SK-N-SH (cell line): Measurements from ENCODE around the gene VPS13A. TPM values are rescaled to one million over a fixed set of nuclear protein-coding genes. Genes with fewer than 3 reads are reported as not detected.
A peak's percentile ranks its signal among the peaks of the same experiment; 100 is the strongest.

Experiments
- CTCF ChIA-PET: fragments of 300-600, 350-600 bp; formaldehyde crosslinking; extraction: SDS; loops from one replicate; lab custom pipeline; 2021; lab: Yijun Ruan, JAX
- POLR2A ChIA-PET: fragments of 350-600 bp; sonication (Branson Sonifier 250); formaldehyde crosslinking; extraction: SDS; loops from one replicate; lab custom pipeline; 2020; ENCODE audit warnings: antibody characterized with exemption, inconsistent platforms; lab: Yijun Ruan, JAX
- DNase-seq: peaks from one replicate; pipeline ENCODE4 v3.0.0; 2012
- H2AFZ ChIP-seq: fragments of 200-600 bp; sonication (generic); 2 replicates; pipeline ENCODE4 v1.8.1; 2016; ENCODE audit warnings: antibody characterized with exemption, mild to moderate bottlenecking, low read depth
- H3F3A ChIP-seq: fragments of 200-600 bp; sonication (generic); replicated peaks from 2 replicates; pipeline ENCODE3; 2016; ENCODE audit warnings: antibody characterized with exemption, mild to moderate bottlenecking; ENCODE audit not compliant: insufficient read depth
- H3K27ac ChIP-seq, 2 experiments: fragments of 200-500 bp in 1 of 2; fragments of 200-600 bp in 1 of 2; sonication (Bioruptor generic) in 1 of 2; sonication (generic), shearing (Covaris generic) in 1 of 2; 2 replicates each; pipeline versions ENCODE4 v1.5.1 to v1.6.1; 2014 to 2016; ENCODE audit warnings: low read depth in 2 of 2, inconsistent platforms in 1 of 2, low read length in 1 of 2, mild to moderate bottlenecking in 1 of 2, mixed read lengths in 1 of 2
- H3K27me3 ChIP-seq: fragments of 200-600 bp; sonication (generic), shearing (Covaris generic); 2 replicates; pipeline ENCODE4 v1.6.1; 2016; ENCODE audit warnings: mixed run types; ENCODE audit not compliant: insufficient read depth
- H3K36me3 ChIP-seq, 2 experiments: fragments of 200-500 bp in 1 of 2; fragments of 200-600 bp in 1 of 2; sonication (Bioruptor generic) in 1 of 2; sonication (generic) in 1 of 2; replicated peaks in 1 of 2; 2 replicates each; pipeline versions ENCODE3 to v1.5.1; 2014 to 2016; ENCODE audit warnings: low read length in 1 of 2, mild to moderate bottlenecking in 1 of 2; ENCODE audit not compliant: insufficient read depth in 2 of 2, control insufficient read depth in 1 of 2
- H3K4me1 ChIP-seq, 2 experiments: fragments of 200-500 bp in 1 of 2; fragments of 200-600 bp in 1 of 2; sonication (Bioruptor generic) in 1 of 2; sonication (generic), shearing (Covaris generic) in 1 of 2; 2 replicates each; pipeline versions ENCODE4 v1.5.1 to v1.6.1; 2014 to 2016; ENCODE audit warnings: low read depth in 1 of 2, low read length in 1 of 2, mixed run types in 1 of 2; ENCODE audit not compliant: insufficient read depth in 2 of 2, control insufficient read depth in 1 of 2
- H3K4me2 ChIP-seq: fragments of 200-600 bp; sonication (generic), shearing (Covaris generic); 2 replicates; pipeline ENCODE4 v1.6.1; 2017; ENCODE audit warnings: mixed run types
- H3K4me3 ChIP-seq, 2 experiments: fragments of 200-500 bp in 1 of 2; fragments of 200-600 bp in 1 of 2; sonication (Bioruptor generic) in 1 of 2; sonication (generic), shearing (Covaris generic) in 1 of 2; 2 replicates each; pipeline versions ENCODE4 v1.5.1 to v1.8.1; 2014 to 2016; ENCODE audit warnings: low read depth in 2 of 2, inconsistent platforms in 1 of 2, low read length in 1 of 2, mild to moderate bottlenecking in 1 of 2, mixed read lengths in 1 of 2, moderate library complexity in 1 of 2
- H3K79me2 ChIP-seq: fragments of 200-600 bp; sonication (generic); 2 replicates; pipeline ENCODE4 v1.8.1; 2017; ENCODE audit warnings: mild to moderate bottlenecking; ENCODE audit not compliant: insufficient read depth
- H3K9ac ChIP-seq: fragments of 200-600 bp; sonication (generic); 2 replicates; pipeline ENCODE4 v1.6.1; 2017; ENCODE audit warnings: mixed run types
- H3K9me2 ChIP-seq: fragments of 200-600 bp; sonication (generic); 2 replicates; pipeline ENCODE4 v1.6.1; 2017; ENCODE audit warnings: mixed run types
- H3K9me3 ChIP-seq: fragments of 200-600 bp; sonication (generic); 2 replicates; pipeline ENCODE4 v1.6.1; 2017; ENCODE audit warnings: mixed run types, mild to moderate bottlenecking, moderate library complexity
- H4K20me1 ChIP-seq: fragments of 200-600 bp; sonication (generic); 2 replicates; pipeline ENCODE4 v1.6.1; 2017; ENCODE audit warnings: mild to moderate bottlenecking, mixed run types; ENCODE audit not compliant: insufficient read depth
- CTCF ChIP-seq: fragments of 200-600 bp; sonication (generic); IDR thresholded peaks from 2 replicates; pipeline ENCODE4 v1.6.1; 2017; ENCODE audit warnings: antibody characterized with exemption, mild to moderate bottlenecking, moderate library complexity
- ELF1 ChIP-seq: IDR thresholded peaks from 2 replicates; pipeline ENCODE4 v1.4.0; 2012
- FOSL2 ChIP-seq: IDR thresholded peaks from 2 replicates; pipeline ENCODE4 v1.4.0; 2012; ENCODE audit warnings: low read depth, mild to moderate bottlenecking, moderate library complexity, borderline replicate concordance
- FOXM1 ChIP-seq: IDR thresholded peaks from 2 replicates; pipeline ENCODE4 v1.4.0; 2012; ENCODE audit warnings: low read depth, mild to moderate bottlenecking
- GABPA ChIP-seq: IDR thresholded peaks from 2 replicates; pipeline ENCODE4 v1.4.0; 2012; ENCODE audit warnings: low read depth, mild to moderate bottlenecking
- GATA2 ChIP-seq: sonication (generic); formaldehyde crosslinking; IDR thresholded peaks from 2 replicates; pipeline ENCODE4 v1.5.0; 2020; ENCODE audit warnings: mild to moderate bottlenecking, missing genetic modification reagents
- JUND ChIP-seq: IDR thresholded peaks from 2 replicates; pipeline ENCODE4 v1.4.0; 2012
- MAX ChIP-seq: IDR thresholded peaks from 2 replicates; pipeline ENCODE4 v1.4.0; 2012; ENCODE audit warnings: low read depth
- MXI1 ChIP-seq: IDR thresholded peaks from 2 replicates; pipeline ENCODE4 v1.6.1; 2012; ENCODE audit warnings: mild to moderate bottlenecking, low read depth, low read length, improper control_type of control experiment
- NRF1 ChIP-seq: IDR thresholded peaks from 2 replicates; pipeline ENCODE4 v1.6.1; 2012; ENCODE audit warnings: low read depth, mild to moderate bottlenecking, low read length
- PBX3 ChIP-seq: IDR thresholded peaks from 2 replicates; pipeline ENCODE4; 2012
- RAD21 ChIP-seq: IDR thresholded peaks from 2 replicates; pipeline ENCODE4 v1.6.1; 2012; ENCODE audit warnings: mild to moderate bottlenecking, low read length
- SIN3A ChIP-seq: IDR thresholded peaks from 2 replicates; pipeline ENCODE4 v1.6.1; 2012; ENCODE audit warnings: low read depth, mild to moderate bottlenecking, low read length, moderate library complexity, borderline replicate concordance
- SMC3 ChIP-seq: IDR thresholded peaks from 2 replicates; pipeline ENCODE4 v1.6.1; 2012; ENCODE audit warnings: low read depth, low read length, improper control_type of control experiment
- TCF12 ChIP-seq: IDR thresholded peaks from 2 replicates; pipeline ENCODE4 v1.4.0; 2012
- USF2 ChIP-seq: fragments of 150-350 bp; IDR thresholded peaks from 2 replicates; pipeline ENCODE4 v1.6.1; 2017; ENCODE audit warnings: antibody characterized with exemption, low read length, low read depth, borderline replicate concordance
- WGBS: methylation state at CpG from one replicate; pipeline ENCODE4 v1.1.6; 2017; ENCODE audit warnings: low lambda C conversion rate; 5-methylcytosine and 5-hydroxymethylcytosine counted together
- polyA plus RNA-seq, 3 experiments: library from polyadenylated mRNA; depleted of rRNA; stranded (reverse); fragments of >200 nt; gene quantifications; 2 replicates each; pipeline ENCODE4 v1.2.3, GENCODE V29; 2012

The VPS13A gene
- polyA plus RNA-seq, 1 of the 3 experiments (the other 2 are of a cell fraction), result 6.0 TPM

- no peak overlapping the region for H3K9ac ChIP-seq
- DNase-seq, result no peak
- no peaks in the 10 kb centered on the region for H3K9me3 ChIP-seq
These were observed 277.3 kb downstream of the VPS13A start for GRCh38 chr9:77454663-77455062.

GRCh38 chr9:77455312-77455927, 278.1 kb downstream of the VPS13A start:
- no peaks in the 10 kb centered on the region for H4K20me1 ChIP-seq
- no peaks in the 10 kb centered on the region for H3K79me2 ChIP-seq
- no peak overlapping the region for H3K4me2 ChIP-seq
- TF ChIP-seq FOXM1 (no peak), CTCF (peak; percentile 44)
- TF ChIP-seq, all 33 proteins: peak for 1
- Histone ChIP-seq H3K36me3 (no peaks in the 10 kb centered on the region), H3F3A (peaks cover 9% of the 10 kb centered on the region), H3K9me2 (no peaks in the 10 kb centered on the region), H3K4me1 (peaks cover 9 to 10% of the 10 kb centered on the region in 2 experiments; a peak in 2 of 4 replicates), H2AFZ (no peak overlapping the region), H3K9me3 (no peaks in the 10 kb centered on the region), H3K27me3 (no peaks in the 10 kb centered on the region), H3K27ac (no peak overlapping the region), H3K4me3 (no peak overlapping the region), H3K9ac (no peak overlapping the region)
- ChIA-PET CTCF (interaction anchor here (1.0 to 6.7 kb wide), 6 partner anchors 13 to 296 kb away, joined by 3 to 147 read pairs (median 40); no protein-coding TSS in a partner anchor), POLR2A (no interaction called here)
- WGBS, result 80% methylated on average over 8 of the region's 8 CpGs
- DNase-seq, result no peak

More at GRCh38 chr9:77454663-77455062, 277.3 kb downstream of the VPS13A start:
- TF ChIP-seq TCF12, result peak; percentile 64
- TF ChIP-seq RAD21, result no peak
- TF ChIP-seq, all 33 proteins: peak for 1
- no peak overlapping the region for H3K4me2 ChIP-seq
- H4K20me1 ChIP-seq, result no peaks in the 10 kb centered on the region
- ChIA-PET POLR2A (no interaction called here), CTCF (interaction anchor here (0.7 to 6.7 kb wide), 7 partner anchors 9 to 297 kb away, joined by 3 to 147 read pairs (median 3); no protein-coding TSS in a partner anchor)
- WGBS, result 67% methylated on average over 3 of the region's 3 CpGs
- H3F3A ChIP-seq, result peaks cover 9% of the 10 kb centered on the region
- no peaks in the 10 kb centered on the region for H3K36me3 ChIP-seq
- H3K4me1 ChIP-seq, result peaks cover 10 to 11% of the 10 kb centered on the region in 2 experiments; a peak in 2 of 4 replicates
- H3K9me2 ChIP-seq, result no peaks in the 10 kb centered on the region
- H3K79me2 ChIP-seq, result no peaks in the 10 kb centered on the region
- H3K27me3 ChIP-seq, result no peaks in the 10 kb centered on the region
- no peak overlapping the region for H3K4me3 ChIP-seq
- H3K27ac ChIP-seq, result no peak overlapping the region
- no peak overlapping the region for H2AFZ ChIP-seq

- H3F3A ChIP-seq, result peaks cover 9% of the 10 kb centered on the region
- no peaks in the 10 kb centered on the region for H3K36me3 ChIP-seq
- peak overlapping the region; percentile 63; the same call in 1 of the 2 replicates for H2AFZ ChIP-seq
- H3K27ac ChIP-seq, result peak overlapping the region in 1 of 2 experiments; percentile 1; a peak in 2 of 4 replicates
- no peaks in the 10 kb centered on the region for H4K20me1 ChIP-seq
- H3K4me1 ChIP-seq, result peaks cover 9 to 18% of the 10 kb centered on the region in 2 experiments; a peak in 2 of 4 replicates
- no peak overlapping the region for H3K4me3 ChIP-seq
- no peaks in the 10 kb centered on the region for H3K79me2 ChIP-seq
- H3K9me2 ChIP-seq, result no peaks in the 10 kb centered on the region
- POLR2A ChIA-PET, result interaction anchor here (1.2 kb wide), 1 partner anchor 294 kb away, joined by 5 read pairs; no protein-coding TSS in a partner anchor
- no peaks in the 10 kb centered on the region for H3K9me3 ChIP-seq
- WGBS, result 17% methylated on average over 10 of the region's 10 CpGs
- no peak overlapping the region for H3K9ac ChIP-seq
- peak; percentile 76 for DNase-seq
- no peak overlapping the region for H3K4me2 ChIP-seq
- CTCF ChIA-PET, result interaction anchor here (0.5 to 6.7 kb wide), 78 partner anchors 10 to 1188 kb away, joined by 3 to 147 read pairs (median 4); no protein-coding TSS in a partner anchor
- H3K27me3 ChIP-seq, result no peaks in the 10 kb centered on the region
- peak; percentile 72; the same call in 1 of the 2 replicates for TF ChIP-seq FOSL2
- TF ChIP-seq ELF1, result no peak
- no peak for TF ChIP-seq SIN3A
- no peak for TF ChIP-seq MXI1
- TF ChIP-seq GABPA, result no peak
- TF ChIP-seq GATA2 (CRISPR knock-in tag), result no peak
- TF ChIP-seq JUND, result peak; percentile 26; the same call in 1 of the 2 replicates
- no peak for TF ChIP-seq MAX
- TF ChIP-seq TCF12, result no peak
- no peak for TF ChIP-seq PBX3
- peak; percentile 71 for TF ChIP-seq SMC3
- no peak for TF ChIP-seq USF2
- TF ChIP-seq NRF1, result no peak
These were observed 279.6 kb downstream of the VPS13A start for GRCh38 chr9:77456829-77457437.
